GM21515 (cell line): ENCODE measurements around the gene ABCC3.

Experiments
- ATAC-seq: cut with Tn5 transposase; IDR thresholded peaks from one replicate; pipeline ENCODE4 v1.9.1; 2021; ENCODE audit not compliant: unreplicated experiment

Gene ABCC3

GRCh38 chr17:50607522-50608175 is 27.0 kb upstream of the ABCC3 start:
- no peak for ATAC-seq

GRCh38 chr17:50608700-50609379 is 25.8 kb upstream of the ABCC3 start:
- ATAC-seq: no peak

GRCh38 chr17:50609380-50610074 is 25.2 kb upstream of the ABCC3 start:
- ATAC-seq: no peak

- ATAC-seq: no peak
Measured at GRCh38 chr17:50611634-50612033, 23.0 kb upstream of the ABCC3 start.

GRCh38 chr17:50612281-50612680 is 22.4 kb upstream of the ABCC3 start:
- no peak for ATAC-seq

- no peak for ATAC-seq
Measured at GRCh38 chr17:50613007-50613992, 21.4 kb upstream of the ABCC3 start.

- ATAC-seq: no peak
Measured at GRCh38 chr17:50614471-50615051, 20.1 kb upstream of the ABCC3 start.

- ATAC-seq: no peak
Measured at GRCh38 chr17:50615828-50616227, 18.9 kb upstream of the ABCC3 start.

GRCh38 chr17:50618300-50618699 is 16.4 kb upstream of the ABCC3 start:
- ATAC-seq: no peak

- ATAC-seq: no peak
Measured at GRCh38 chr17:50618941-50619340, 15.7 kb upstream of the ABCC3 start.

GRCh38 chr17:50619489-50619888 is 15.2 kb upstream of the ABCC3 start:
- ATAC-seq: no peak

GRCh38 chr17:50620237-50620636 is 14.4 kb upstream of the ABCC3 start:
- ATAC-seq: no peak

GRCh38 chr17:50620858-50621257 is 13.8 kb upstream of the ABCC3 start:
- no peak for ATAC-seq

GRCh38 chr17:50621574-50622031 is 13.1 kb upstream of the ABCC3 start:
- ATAC-seq: no peak

- no peak for ATAC-seq
Measured at GRCh38 chr17:50624321-50624934, 10.3 kb upstream of the ABCC3 start.

GRCh38 chr17:50625032-50625871 is 9.4 kb upstream of the ABCC3 start:
- no peak for ATAC-seq

GRCh38 chr17:50626037-50626574 is 8.6 kb upstream of the ABCC3 start:
- no peak for ATAC-seq

- no peak for ATAC-seq
Measured at GRCh38 chr17:50627036-50627781, 7.5 kb upstream of the ABCC3 start.
